ENCODE data around the gene FBXW8.
A peak's percentile ranks its signal among the peaks of the same experiment; 100 is the strongest.

FBXW8 gene, protein sequence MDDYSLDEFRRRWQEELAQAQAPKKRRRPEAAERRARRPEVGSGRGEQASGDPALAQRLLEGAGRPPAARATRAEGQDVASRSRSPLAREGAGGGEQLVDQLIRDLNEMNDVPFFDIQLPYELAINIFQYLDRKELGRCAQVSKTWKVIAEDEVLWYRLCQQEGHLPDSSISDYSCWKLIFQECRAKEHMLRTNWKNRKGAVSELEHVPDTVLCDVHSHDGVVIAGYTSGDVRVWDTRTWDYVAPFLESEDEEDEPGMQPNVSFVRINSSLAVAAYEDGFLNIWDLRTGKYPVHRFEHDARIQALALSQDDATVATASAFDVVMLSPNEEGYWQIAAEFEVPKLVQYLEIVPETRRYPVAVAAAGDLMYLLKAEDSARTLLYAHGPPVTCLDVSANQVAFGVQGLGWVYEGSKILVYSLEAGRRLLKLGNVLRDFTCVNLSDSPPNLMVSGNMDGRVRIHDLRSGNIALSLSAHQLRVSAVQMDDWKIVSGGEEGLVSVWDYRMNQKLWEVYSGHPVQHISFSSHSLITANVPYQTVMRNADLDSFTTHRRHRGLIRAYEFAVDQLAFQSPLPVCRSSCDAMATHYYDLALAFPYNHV

GRCh38 chr12:116910645-116911451 is at the start of gene FBXW8:
FBXW8 (plus strand) TSS chr12:116910950; CDS start chr12:116911038, 88 bp downstream.
- peak; percentile 90 for DNase-seq

DNA sequence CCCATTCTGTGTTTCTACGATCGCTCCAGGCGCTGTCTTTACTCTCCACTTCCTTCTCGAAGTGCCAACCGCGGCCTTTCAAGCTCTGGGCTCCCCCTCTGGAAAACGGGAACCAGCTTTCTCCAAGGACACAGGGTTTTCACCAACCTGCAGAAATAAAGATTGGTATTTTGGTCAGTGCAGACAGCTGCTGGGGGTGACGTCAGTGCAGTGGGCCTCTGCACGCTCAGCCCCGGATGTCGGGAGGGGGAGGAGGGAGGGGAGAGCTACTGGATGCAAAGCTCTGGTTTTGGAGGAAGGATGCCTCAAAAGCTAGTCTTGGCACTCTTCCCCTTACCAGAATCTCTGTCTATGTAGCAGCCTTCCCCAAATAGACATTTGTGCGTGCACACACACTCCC is 49.4 kb upstream of the FBXW8 start:
- DNase-seq, result no peak

GRCh38 chr12:116862167-116862566 is 48.6 kb upstream of the FBXW8 start:
- no peak for DNase-seq

- DNase-seq, result no peak
These were observed 47.4 kb upstream of the FBXW8 start for GRCh38 chr12:116863275-116863767.

DNA sequence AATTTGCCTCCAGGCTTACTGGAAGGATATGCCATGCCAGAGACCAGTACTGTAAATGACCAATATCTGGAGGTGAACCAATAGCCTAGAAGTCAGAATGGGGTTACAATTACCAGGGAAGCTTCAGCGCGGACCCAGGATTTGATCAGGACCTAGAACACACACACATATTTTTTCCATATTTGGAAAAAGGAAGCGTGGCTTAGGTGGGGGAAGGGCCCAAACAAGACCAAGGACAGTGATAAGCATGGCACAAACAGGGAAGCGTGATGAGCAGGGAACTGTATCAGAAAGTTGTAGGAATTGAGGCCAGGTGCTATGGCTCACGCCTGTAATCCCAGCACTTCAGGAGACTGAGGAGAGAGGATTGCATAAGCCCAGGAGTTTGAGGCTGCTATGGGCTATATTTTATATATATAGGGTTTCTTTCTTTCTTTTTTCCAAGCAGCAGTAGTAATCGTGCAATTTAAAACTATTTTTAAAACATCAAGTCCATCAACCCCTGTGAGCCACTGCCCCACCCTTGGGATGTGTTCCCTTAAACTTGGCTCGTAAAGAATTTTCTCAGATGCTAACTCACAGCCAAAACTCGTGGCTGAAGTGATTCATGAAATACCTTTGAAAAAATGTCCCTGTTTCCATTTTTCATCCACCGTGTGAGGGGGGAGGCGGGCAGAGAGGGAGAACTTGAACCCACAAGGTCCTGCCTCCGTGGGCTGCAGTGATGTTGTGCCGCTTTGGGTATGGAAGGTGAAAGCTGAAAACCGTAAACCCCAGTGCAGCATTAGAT is 46.2 kb upstream of the FBXW8 start:
- no peak for DNase-seq

DNA sequence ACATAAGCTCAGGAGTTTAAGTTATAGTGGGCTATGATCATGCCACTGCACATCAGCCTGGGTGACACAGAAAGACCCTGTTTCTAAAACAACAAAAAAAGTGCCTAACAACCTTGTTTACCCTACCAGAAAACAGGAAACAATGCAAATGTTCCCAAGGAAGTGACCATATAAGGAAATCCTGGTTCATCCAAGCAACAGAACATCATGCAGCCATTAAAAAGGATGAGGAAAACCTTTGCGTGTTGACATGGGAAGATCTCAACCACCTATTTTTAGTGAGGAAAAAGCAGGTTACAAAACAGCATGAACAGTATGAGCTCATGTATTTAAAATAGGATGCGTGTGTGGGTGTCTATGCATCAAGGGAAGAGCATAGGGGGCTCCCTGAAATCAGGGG is 43.2 kb upstream of the FBXW8 start:
- no peak for DNase-seq

GRCh38 chr12:116870306-116870705 is 40.4 kb upstream of the FBXW8 start:
- DNase-seq, result no peak

DNA sequence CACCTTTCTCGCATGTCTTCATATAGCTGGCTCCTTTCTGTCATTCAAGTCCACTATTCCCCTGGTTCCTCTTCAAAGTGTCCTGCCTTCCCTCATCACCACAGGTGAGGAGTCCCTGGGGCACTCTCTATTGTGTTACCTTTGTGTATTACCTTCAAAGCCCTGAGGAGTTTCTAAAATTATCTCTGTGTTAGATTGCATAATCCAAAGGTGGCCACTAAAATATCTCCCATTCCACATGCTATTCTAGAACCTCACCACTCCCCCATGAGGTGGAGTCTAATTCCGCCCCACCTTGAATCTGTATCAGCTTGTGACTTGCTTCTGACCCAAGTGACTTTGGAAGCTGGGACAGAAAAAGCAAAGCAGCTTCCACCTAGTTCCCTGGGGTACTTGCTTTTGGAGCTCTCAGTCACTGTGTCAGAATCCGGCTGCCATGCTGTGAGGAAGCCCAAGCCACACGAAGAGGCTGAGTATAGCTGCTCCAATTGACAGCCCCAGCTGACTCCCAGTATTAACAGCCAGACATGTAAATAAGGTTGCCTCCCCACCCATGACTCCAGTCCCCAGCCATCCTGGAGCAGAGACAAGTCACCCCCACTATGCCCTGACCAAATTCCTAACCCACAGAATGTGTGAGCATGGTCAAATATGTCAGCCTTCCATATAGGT is 36.3 kb upstream of the FBXW8 start:
- DNase-seq, result no peak

DNA sequence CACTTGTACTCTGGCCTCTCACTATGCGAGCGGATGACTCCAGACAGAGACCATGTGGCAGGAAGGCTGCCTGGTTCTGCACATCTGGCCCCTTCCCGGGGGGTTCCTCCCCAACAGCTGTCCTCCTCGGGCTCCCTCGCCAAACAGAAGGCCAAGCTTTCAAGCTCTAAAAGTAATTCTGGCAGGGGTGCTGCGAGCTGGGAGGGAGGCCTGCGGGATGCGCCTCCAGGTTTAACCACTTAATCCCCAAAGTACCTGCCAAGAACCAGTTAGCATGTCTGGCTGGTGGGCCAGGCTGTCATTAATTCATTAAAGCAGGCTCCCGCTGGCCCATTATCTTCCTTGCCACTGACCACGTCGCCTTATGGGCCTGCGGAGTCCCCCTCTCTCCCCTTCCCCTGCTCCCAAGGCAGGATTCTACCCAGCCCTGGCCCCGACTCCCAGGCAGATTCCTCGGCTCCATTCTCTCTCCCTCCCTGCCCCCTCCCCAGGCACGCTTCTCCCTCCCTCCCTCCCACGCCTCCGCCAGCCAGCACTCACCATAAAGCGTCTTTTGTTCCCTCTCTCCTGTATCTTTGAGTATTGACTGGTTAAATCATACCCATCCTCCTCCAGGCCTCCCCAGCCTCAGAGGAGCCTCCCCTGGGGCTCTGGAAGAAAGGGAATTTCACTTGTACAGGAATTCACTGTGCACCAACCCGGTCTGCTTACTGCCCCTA is 34.4 kb upstream of the FBXW8 start:
- peak; percentile 67 for DNase-seq

DNA sequence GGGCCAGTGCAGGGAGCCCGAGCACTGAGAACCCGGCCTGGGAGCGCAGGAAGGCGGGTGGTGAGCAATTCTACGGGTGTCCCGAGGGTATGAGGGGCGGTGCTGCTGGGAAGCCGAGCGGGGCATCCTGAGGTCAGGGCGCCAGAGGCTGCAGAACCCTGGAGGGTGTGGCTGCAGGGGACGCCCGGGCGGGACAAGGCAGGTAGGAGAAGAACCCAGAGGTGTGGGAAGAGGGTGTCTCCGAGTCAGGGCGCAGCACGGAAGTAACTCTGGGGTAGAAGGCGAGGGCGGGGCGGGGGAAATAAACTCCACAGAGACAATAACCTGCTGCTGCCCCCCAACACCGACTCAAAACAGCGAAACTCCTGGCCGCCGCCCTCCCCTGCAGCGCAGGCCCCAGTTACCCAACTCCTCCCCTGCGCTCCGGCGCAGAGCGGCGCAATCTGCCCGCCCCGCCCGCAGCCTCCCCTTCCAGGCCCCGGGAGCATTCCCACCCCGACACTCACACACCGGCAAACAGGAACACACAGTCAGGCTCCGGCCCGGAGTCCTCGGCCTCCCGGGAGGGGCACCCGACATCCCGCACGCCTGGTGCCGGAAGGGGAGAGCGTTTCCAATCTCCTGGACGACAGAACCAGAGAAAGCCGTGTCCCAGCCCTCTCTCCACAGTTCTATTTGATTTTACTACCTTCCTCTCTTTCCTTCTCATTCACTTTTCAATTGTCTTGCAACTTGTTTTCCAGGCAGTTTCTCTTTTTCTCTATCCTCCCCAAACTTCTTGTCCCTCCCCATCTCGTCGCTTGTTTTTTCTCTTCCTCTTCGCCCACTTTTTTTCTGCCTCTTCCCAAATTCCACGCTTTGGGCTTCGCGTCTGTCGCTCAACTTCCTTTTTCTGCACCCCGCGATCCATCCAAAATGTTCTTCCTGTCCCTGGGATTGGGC is 31.9 kb upstream of the FBXW8 start:
- DNase-seq, result peak; percentile 32

GRCh38 chr12:116879509-116880212 is 31.1 kb upstream of the FBXW8 start:
- DNase-seq, result peak; percentile 23

- no peak for DNase-seq
These were observed 30.4 kb upstream of the FBXW8 start for GRCh38 chr12:116880213-116880816.

GRCh38 chr12:116880817-116881324 is 29.9 kb upstream of the FBXW8 start:
- DNase-seq, result peak; percentile 65

DNA sequence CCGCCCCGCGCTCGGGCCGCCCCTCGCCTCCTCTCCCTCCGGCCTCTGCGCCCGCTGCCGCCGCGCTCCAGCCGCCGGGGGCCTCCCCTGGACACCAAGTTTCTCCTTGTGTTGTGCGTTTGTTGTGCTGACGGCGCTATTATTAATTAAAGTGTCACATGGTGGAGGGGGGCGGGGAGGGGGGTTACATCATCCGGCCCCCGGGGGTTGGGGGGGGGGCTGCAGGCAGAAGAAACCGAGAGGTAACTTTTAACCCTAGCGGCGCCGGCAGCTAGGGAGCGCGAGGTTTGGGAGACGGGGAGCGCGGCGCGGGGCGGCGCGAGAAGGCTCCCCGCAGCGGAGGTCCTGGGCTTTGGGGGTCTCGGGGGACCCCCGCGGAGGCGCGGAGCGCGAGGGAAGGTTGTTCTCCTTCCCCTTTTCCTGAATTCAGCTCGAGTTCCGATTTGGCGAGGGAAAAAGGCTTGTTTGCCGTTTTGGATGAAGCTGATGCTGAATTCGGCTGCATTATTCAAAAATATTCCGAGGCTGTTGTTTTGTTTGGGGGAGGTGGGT is 29.3 kb upstream of the FBXW8 start, which contains the start of gene HRK:
TSS of gene HRK (minus strand) at position 117 of the 552 bp plus-strand sequence. CDS start 134 bp downstream, outside the sequence.
- peak; percentile 44 for DNase-seq

- DNase-seq, result no peak
These were observed 28.8 kb upstream of the FBXW8 start for GRCh38 chr12:116881877-116882507.

- DNase-seq, result peak; percentile 41
These were observed 28.0 kb upstream of the FBXW8 start for GRCh38 chr12:116882742-116883141.

DNA sequence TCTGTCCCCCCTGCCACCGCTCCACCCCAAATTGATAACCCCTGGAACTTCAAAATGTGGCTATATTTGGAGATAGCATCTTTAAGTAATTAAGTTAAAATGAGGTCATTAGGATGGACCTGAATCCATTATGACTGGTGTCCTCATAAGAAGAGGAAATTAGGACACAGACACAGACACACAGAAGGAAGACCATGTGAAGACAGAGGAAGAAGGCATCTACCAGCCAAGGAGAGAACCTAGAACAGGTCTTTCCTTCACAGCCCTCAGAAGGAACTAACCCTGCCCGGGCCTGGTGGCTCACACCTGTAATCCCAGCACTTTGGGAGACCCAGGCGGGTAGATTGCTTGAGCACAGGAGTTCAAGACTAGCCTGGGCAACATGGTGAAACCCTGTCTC is 25.9 kb upstream of the FBXW8 start:
- DNase-seq, result no peak

- no peak for DNase-seq
These were observed 25.3 kb upstream of the FBXW8 start for GRCh38 chr12:116885491-116885890.
